Thyroid gland (tissue), 4 donors: ENCODE data around the gene SLC6A17.

ENCODE experiments used
- POLR2A ChIP-seq, 2 donors: fragments of 450-650 bp; IDR thresholded peaks; one replicate each; pipeline ENCODE4 v1.6.1; 2017; ENCODE audit warnings: antibody characterized with exemption in 2 of 2, mild to moderate bottlenecking in 2 of 2, moderate library complexity in 1 of 2
- TF ChIP-seq, protein P1 (sequence below), 6 experiments: fragments of 200-600 bp in 3 of 6; fragments of 450-650 bp in 3 of 6; sonication (generic) in 3 of 6; IDR thresholded peaks; one replicate each; pipeline ENCODE4 v1.5.1; 2016 to 2019; ENCODE audit warnings: antibody characterized with exemption in 6 of 6, mild to moderate bottlenecking in 2 of 6, inconsistent platforms in 1 of 6, moderate library complexity in 1 of 6

DNA sequence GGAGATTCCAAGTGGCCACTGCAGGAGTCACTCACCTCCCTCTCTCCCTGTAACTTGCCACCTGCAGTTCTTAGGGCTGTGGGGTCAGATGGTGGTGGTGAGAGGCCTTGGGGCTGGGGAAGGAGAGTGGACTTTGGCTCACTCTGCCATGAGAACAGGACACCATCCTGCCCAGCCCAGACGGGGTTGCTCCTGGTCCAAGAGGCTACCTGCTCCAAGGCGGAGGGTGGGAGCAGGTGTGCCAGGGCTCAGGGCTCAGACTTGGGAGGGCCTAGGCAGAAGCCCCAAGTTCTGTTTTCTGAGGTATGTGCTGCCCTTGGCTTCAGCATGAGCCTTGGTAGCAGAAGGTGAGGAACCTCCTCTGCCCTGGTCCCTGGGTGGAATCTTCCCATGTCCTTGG, 48.5 kb downstream of the SLC6A17 start:
- TF ChIP-seq, protein P1, sequence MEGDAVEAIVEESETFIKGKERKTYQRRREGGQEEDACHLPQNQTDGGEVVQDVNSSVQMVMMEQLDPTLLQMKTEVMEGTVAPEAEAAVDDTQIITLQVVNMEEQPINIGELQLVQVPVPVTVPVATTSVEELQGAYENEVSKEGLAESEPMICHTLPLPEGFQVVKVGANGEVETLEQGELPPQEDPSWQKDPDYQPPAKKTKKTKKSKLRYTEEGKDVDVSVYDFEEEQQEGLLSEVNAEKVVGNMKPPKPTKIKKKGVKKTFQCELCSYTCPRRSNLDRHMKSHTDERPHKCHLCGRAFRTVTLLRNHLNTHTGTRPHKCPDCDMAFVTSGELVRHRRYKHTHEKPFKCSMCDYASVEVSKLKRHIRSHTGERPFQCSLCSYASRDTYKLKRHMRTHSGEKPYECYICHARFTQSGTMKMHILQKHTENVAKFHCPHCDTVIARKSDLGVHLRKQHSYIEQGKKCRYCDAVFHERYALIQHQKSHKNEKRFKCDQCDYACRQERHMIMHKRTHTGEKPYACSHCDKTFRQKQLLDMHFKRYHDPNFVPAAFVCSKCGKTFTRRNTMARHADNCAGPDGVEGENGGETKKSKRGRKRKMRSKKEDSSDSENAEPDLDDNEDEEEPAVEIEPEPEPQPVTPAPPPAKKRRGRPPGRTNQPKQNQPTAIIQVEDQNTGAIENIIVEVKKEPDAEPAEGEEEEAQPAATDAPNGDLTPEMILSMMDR (IDR thresholded peaks at IDR 0.05) = no peak
- no peak for TF ChIP-seq POLR2A (IDR thresholded peaks at IDR 0.05)
